Cardiac muscle cell (in vitro differentiated cells and primary cell): ENCODE results near the gene PLCL1. TPM values are rescaled to one million over a fixed set of nuclear protein-coding genes. Genes with fewer than 3 reads are reported as not detected.

Experiments used
- DNase-seq, 2 donors: peaks; one replicate each; pipeline versions ENCODE4 v3.0.0 to v3.0.0-alpha.2; 2010 to 2017; ENCODE audit warnings: low read depth in 1 of 2, low spot score in 1 of 2
- H3K27ac ChIP-seq: fragments of 200-600 bp; sonication (generic); 2 replicates; pipeline ENCODE4 v1.5.1; 2016
- H3K27me3 ChIP-seq: fragments of 200-600 bp; sonication (generic); 2 replicates; pipeline ENCODE4 v1.6.0; 2016; ENCODE audit warnings: control low read depth
- H3K36me3 ChIP-seq: fragments of 200-600 bp; sonication (generic); 2 replicates; pipeline ENCODE4 v1.5.1; 2016; ENCODE audit warnings: control low read depth
- H3K4me1 ChIP-seq: fragments of 200-600 bp; sonication (generic); 2 replicates; pipeline ENCODE4 v1.8.1; 2017; ENCODE audit warnings: low read depth, mild to moderate bottlenecking, mixed run types
- H3K4me3 ChIP-seq: fragments of 200-600 bp; sonication (generic); 2 replicates; pipeline ENCODE4 v1.5.1; 2016; ENCODE audit warnings: mild to moderate bottlenecking
- H3K9me3 ChIP-seq: fragments of 200-600 bp; sonication (generic); 2 replicates; pipeline ENCODE4 v1.5.1; 2017; ENCODE audit warnings: low read depth, mild to moderate bottlenecking, control low read depth
- polyA plus RNA-seq: library from polyadenylated mRNA; unstranded; fragments of >200 nt; fragmentation: Nextera tagmentation; extraction: Ambion mirVana; gene quantifications from 2 replicates; pipeline ENCODE4 v1.2.1, GENCODE V29; 2016
- total RNA-seq: library from RNA; depleted of rRNA; stranded (reverse); fragments of >200 nt; gene quantifications from 2 replicates; pipeline ENCODE4 v1.2.3, GENCODE V29; 2016
- TF ChIP-seq, protein P1 (sequence below): IDR thresholded peaks from 2 replicates; pipeline ENCODE4 v1.5.1; 2012; ENCODE audit warnings: low read depth, mild to moderate bottlenecking, low read length

Gene PLCL1
- total and polyA plus RNA-seq, 2 experiments from 2014 or later: 4.9 to 7.8 TPM

DNA sequence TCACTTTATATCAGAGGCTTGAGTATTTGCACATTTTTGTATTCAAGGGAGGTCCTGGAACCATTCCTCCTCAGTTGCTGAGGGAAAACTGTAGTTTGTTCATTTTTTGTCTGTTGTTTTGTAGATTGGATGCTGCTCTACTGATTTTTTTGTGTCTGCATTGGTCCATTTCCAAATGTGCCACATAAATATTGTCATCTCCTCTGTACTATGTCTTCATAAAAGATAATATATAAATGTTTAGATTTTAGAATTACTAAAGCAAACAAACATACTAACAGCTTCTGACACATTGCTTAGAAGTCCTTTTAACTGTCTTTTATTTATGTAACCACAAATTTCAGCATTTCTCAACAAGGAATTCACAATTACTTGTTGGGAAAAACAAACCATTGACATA lies 356.8 kb downstream of the PLCL1 start:
- Histone ChIP-seq H3K27me3 (no peaks in the 10 kb centered on the region), H3K4me1 (peaks cover 23% of the 10 kb centered on the region), H3K36me3 (no peaks in the 10 kb centered on the region), H3K4me3 (no peak overlapping the region), H3K27ac (no peak overlapping the region), H3K9me3 (no peaks in the 10 kb centered on the region)
- DNase-seq: no peak
- TF ChIP-seq, protein P1, sequence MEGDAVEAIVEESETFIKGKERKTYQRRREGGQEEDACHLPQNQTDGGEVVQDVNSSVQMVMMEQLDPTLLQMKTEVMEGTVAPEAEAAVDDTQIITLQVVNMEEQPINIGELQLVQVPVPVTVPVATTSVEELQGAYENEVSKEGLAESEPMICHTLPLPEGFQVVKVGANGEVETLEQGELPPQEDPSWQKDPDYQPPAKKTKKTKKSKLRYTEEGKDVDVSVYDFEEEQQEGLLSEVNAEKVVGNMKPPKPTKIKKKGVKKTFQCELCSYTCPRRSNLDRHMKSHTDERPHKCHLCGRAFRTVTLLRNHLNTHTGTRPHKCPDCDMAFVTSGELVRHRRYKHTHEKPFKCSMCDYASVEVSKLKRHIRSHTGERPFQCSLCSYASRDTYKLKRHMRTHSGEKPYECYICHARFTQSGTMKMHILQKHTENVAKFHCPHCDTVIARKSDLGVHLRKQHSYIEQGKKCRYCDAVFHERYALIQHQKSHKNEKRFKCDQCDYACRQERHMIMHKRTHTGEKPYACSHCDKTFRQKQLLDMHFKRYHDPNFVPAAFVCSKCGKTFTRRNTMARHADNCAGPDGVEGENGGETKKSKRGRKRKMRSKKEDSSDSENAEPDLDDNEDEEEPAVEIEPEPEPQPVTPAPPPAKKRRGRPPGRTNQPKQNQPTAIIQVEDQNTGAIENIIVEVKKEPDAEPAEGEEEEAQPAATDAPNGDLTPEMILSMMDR: no peak

DNA sequence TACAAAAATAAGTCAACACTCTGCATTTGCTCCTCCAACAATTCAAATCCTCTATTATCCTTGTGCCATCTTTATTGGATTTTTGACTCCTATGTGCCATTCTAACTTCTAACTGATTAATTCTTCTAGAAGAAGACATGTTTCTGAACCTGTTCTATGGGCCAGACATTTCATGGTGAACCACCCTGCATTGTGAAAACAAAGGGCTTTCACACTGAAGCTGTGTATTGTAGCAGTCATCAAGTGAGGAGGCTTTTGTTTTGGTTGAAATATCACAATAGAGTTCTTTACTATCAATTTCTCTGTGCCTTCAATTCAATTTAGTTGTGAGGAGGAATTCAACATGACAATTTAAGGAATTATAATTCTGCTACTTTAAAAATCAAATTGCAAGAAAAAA lies 357.9 kb downstream of the PLCL1 start:
- TF ChIP-seq, protein P1: no peak
- H3K4me1 ChIP-seq: peaks cover 31% of the 10 kb centered on the region

DNA sequence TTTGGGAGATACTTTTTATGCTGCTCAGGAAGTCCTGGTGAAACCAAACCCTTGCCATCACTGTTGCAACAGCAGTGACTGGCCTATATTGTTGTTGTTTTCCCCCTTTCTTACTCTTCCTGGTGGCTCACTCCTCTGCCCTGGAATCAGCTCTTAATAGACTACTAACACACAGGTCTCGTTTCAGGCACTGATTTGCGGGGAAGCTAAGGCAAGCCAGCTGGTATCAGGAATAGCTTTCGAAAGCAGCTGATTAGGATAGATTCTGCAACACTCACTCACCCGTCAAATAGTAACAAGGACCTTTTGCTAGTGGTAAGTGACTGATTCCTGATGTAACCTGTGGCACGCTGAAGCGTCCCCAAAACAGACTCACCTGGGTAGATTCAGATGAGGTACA lies 360.4 kb downstream of the PLCL1 start:
- Histone ChIP-seq H3K9me3 (no peaks in the 10 kb centered on the region), H3K4me1 (peaks cover 34% of the 10 kb centered on the region), H3K27me3 (no peaks in the 10 kb centered on the region), H3K36me3 (no peaks in the 10 kb centered on the region), H3K4me3 (no peak overlapping the region), H3K27ac (no peak overlapping the region)
- TF ChIP-seq, protein P1: no peak
- peak in 1 of 2 donors; percentile 46 for DNase-seq

More for the DNA sequence above, 357.9 kb downstream of the PLCL1 start:
- Histone ChIP-seq H3K4me3 (no peak overlapping the region), H3K9me3 (no peaks in the 10 kb centered on the region), H3K27ac (no peak overlapping the region), H3K36me3 (no peaks in the 10 kb centered on the region), H3K27me3 (no peaks in the 10 kb centered on the region)
- DNase-seq: no peak

DNA sequence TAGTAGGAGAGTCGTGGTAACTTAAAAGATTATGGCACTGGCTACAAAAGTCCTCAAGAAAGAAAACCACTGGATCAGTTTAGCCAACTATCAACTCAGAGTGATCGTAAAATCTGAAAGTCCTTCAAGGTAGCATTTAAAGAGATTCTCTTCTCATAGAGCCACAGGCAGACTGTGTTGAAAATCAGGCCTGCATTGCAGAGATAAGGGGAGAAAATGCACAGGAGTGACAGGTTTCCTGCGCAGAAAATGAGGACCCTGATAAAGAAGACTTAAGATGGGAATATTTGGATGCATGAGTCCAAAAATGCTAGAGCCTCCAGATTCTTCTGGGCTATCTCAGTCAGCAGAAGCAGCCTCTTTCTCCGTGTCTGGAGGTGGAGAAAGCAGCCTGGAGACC lies 360.9 kb downstream of the PLCL1 start:
- Histone ChIP-seq H3K27me3 (no peaks in the 10 kb centered on the region), H3K27ac (no peak overlapping the region), H3K4me3 (no peak overlapping the region), H3K4me1 (peaks cover 34% of the 10 kb centered on the region), H3K36me3 (no peaks in the 10 kb centered on the region), H3K9me3 (no peaks in the 10 kb centered on the region)
- TF ChIP-seq, protein P1: no peak
- DNase-seq: no peak

DNA sequence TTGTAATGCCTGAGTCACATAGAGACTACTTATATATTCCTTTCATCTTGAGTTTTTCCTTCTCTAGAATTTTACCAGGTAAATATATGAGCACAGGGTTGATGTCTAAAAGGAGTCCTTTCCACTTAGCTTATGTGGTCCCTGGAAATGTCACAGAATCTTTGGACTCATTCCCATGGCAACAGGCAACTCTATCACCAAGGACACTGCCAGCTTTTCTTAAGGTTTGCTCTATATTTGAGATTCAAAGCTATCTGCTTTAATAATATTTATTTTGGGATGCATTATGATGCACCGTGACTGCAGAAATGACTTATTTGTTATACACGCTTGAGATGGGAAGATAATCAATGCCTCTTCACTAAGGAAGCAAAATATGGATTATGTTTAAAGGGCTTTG lies 363.0 kb downstream of the PLCL1 start:
- H3K27me3 ChIP-seq: no peaks in the 10 kb centered on the region
- peaks cover 34% of the 10 kb centered on the region for H3K4me1 ChIP-seq
- no peaks in the 10 kb centered on the region for H3K36me3 ChIP-seq
- H3K4me3 ChIP-seq: no peak overlapping the region
- TF ChIP-seq, protein P1: no peak
- H3K27ac ChIP-seq: no peak overlapping the region
- H3K9me3 ChIP-seq: no peaks in the 10 kb centered on the region
- DNase-seq: no peak

DNA sequence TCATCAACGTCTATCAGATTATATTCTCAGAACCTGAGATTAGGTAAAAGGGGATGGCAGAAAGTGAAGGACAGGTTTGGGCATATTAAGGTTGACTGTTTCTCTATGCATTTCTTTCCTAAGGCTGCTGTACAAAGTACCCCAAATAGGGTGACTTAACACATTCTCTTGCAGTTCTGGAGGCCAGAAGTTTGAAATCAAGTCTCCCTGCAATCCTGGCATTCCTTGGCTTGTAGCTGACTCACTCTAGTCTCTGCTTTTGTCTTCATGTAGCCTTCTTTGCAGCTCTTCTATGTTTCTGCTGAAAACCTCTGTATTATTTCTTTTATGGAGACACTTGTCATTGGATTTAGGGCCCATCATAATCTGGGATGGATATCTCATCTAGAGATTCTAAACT lies 364.3 kb downstream of the PLCL1 start:
- H3K4me1 ChIP-seq: peaks cover 43% of the 10 kb centered on the region
- no peak for DNase-seq
- TF ChIP-seq, protein P1: no peak
- no peaks in the 10 kb centered on the region for H3K27me3 ChIP-seq
- no peaks in the 10 kb centered on the region for H3K36me3 ChIP-seq
- no peaks in the 10 kb centered on the region for H3K9me3 ChIP-seq
- no peak overlapping the region for H3K27ac ChIP-seq
- no peak overlapping the region for H3K4me3 ChIP-seq
